Measurements from ENCODE around the gene CNGB1. TPM values are rescaled to one million over a fixed set of nuclear protein-coding genes. Genes with fewer than 3 reads are reported as not detected.

Gene CNGB1
- total and polyA plus RNA-seq, 4 donors = under 0.01 TPM; not detected in 2

DNA sequence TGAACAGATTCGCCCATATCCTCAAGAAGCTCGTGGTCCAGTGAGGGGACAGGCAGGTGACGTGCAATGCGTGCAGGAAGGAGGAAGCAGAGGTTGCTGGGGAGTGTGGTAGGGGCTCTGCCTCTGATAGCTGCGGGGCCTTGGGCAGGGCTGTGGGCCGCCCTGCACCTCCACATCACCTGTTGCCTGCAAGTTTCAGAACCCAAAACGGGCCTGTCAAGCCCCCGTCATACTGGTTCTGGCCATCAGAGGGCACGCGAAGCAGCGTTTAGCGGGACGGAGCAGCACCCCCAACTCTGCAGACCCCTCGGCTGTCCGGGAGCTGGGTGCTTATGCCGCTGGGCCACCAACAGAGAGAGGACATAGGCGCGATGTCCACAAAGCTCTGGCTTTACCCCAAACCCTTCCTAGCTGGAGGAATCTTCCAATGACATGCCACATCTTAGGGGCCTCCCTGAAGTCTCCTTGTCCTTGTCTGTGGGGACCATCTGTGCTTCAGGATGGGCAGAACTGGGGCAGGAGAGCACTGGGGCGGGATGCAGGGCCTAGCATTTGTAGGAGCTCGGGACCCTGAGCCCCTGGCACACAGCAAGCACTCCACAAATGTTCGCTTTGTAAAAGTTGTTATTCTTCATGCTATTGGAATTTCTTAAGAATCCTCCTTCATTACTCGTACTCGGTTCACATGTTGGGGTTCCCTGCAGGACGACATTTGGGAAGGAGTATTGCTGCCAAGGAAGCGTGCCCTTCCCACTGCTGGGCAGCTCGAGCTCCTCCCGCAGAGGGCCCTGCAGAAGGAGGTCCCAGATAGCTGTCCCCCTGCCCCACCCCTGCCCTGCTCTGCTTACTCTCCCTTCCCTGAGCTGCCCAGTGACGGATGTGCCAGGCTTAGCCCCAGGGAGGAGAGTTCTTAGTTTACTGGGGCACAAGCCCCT is 64.3 kb downstream of the CNGB1 start:
- H3K9me3 ChIP-seq (ENCODE audit: control insufficient read depth in 4 of 4, low read length in 3 of 4) = no peaks in the 10 kb centered on the region
- H3K27ac ChIP-seq (ENCODE audit: low read depth in 1 of 2, low read length in 2 of 2) = no peak overlapping the region
- DNase-seq (ENCODE audit: low spot score) = no peak
- WGBS = 55% methylated on average over 28 of the region's 28 CpGs
- no peaks in the 10 kb centered on the region for H3K27me3 ChIP-seq (ENCODE audit: control insufficient read depth in 4 of 4, insufficient read depth in 4 of 4, low read length in 3 of 4)
- H3K4me1 ChIP-seq (ENCODE audit: control insufficient read depth in 4 of 4, insufficient read depth in 4 of 4, low read length in 3 of 4) = no peaks in the 10 kb centered on the region
- TF ChIP-seq, protein P1, sequence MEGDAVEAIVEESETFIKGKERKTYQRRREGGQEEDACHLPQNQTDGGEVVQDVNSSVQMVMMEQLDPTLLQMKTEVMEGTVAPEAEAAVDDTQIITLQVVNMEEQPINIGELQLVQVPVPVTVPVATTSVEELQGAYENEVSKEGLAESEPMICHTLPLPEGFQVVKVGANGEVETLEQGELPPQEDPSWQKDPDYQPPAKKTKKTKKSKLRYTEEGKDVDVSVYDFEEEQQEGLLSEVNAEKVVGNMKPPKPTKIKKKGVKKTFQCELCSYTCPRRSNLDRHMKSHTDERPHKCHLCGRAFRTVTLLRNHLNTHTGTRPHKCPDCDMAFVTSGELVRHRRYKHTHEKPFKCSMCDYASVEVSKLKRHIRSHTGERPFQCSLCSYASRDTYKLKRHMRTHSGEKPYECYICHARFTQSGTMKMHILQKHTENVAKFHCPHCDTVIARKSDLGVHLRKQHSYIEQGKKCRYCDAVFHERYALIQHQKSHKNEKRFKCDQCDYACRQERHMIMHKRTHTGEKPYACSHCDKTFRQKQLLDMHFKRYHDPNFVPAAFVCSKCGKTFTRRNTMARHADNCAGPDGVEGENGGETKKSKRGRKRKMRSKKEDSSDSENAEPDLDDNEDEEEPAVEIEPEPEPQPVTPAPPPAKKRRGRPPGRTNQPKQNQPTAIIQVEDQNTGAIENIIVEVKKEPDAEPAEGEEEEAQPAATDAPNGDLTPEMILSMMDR (IDR thresholded peaks at IDR 0.05; ENCODE audit: low read depth, low read length, missing input control) = peak; percentile 39
- peak in 1 of 2 donors; percentile 66 for TF ChIP-seq RAD21 (IDR thresholded peaks at IDR 0.05)
- TF ChIP-seq TAF1 (conservative IDR thresholded peaks at IDR 0.05) = no peak
- H3K4me3 ChIP-seq (ENCODE audit: low read depth in 1 of 3, low read length in 3 of 3) = no peak overlapping the region
- no peak overlapping the region for H3K9ac ChIP-seq (ENCODE audit: low read depth in 1 of 2, low read length in 2 of 2)
- no peaks in the 10 kb centered on the region for H3K36me3 ChIP-seq (ENCODE audit: control insufficient read depth in 4 of 4, insufficient read depth in 3 of 4, low read depth in 1 of 4, low read length in 3 of 4)

DNA sequence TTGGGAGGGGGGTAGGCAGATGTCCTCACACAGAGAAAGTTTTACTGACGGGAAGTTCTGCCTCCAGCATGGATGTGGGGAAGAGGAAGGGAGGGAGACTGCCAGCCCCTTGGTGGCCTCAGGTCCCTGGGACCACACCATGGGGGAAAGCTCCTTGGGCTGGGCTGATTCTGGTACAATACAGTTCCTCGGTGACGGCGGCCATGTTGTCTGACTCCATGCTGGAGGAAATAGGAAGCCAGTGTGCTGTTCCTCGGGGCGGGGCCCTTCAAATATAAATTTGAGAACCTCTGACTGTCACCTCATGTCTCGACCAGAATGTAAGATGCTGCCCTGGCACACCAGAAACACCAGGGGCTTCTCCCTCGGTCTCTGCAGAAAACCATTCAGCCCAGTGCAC is 66.8 kb downstream of the CNGB1 start:
- Histone ChIP-seq H3K9ac (ENCODE audit: low read depth in 1 of 2, low read length in 2 of 2) (no peak overlapping the region), H3K4me3 (ENCODE audit: low read depth in 1 of 3, low read length in 3 of 3) (no peak overlapping the region), H3K27me3 (ENCODE audit: control insufficient read depth in 4 of 4, insufficient read depth in 4 of 4, low read length in 3 of 4) (no peaks in the 10 kb centered on the region), H3K27ac (ENCODE audit: low read depth in 1 of 2, low read length in 2 of 2) (no peak overlapping the region), H3K36me3 (ENCODE audit: control insufficient read depth in 4 of 4, insufficient read depth in 3 of 4, low read depth in 1 of 4, low read length in 3 of 4) (no peaks in the 10 kb centered on the region), H3K4me1 (ENCODE audit: control insufficient read depth in 4 of 4, insufficient read depth in 4 of 4, low read length in 3 of 4) (peaks cover 0 to 11% (median 6%) of the 10 kb centered on the region in 4 donors), H3K9me3 (ENCODE audit: control insufficient read depth in 4 of 4, low read length in 3 of 4) (no peaks in the 10 kb centered on the region)
- DNase-seq (ENCODE audit: low spot score) = no peak
- TF ChIP-seq HNF4G (IDR thresholded peaks at IDR 0.05) = no peak
- TF ChIP-seq, protein P2, sequence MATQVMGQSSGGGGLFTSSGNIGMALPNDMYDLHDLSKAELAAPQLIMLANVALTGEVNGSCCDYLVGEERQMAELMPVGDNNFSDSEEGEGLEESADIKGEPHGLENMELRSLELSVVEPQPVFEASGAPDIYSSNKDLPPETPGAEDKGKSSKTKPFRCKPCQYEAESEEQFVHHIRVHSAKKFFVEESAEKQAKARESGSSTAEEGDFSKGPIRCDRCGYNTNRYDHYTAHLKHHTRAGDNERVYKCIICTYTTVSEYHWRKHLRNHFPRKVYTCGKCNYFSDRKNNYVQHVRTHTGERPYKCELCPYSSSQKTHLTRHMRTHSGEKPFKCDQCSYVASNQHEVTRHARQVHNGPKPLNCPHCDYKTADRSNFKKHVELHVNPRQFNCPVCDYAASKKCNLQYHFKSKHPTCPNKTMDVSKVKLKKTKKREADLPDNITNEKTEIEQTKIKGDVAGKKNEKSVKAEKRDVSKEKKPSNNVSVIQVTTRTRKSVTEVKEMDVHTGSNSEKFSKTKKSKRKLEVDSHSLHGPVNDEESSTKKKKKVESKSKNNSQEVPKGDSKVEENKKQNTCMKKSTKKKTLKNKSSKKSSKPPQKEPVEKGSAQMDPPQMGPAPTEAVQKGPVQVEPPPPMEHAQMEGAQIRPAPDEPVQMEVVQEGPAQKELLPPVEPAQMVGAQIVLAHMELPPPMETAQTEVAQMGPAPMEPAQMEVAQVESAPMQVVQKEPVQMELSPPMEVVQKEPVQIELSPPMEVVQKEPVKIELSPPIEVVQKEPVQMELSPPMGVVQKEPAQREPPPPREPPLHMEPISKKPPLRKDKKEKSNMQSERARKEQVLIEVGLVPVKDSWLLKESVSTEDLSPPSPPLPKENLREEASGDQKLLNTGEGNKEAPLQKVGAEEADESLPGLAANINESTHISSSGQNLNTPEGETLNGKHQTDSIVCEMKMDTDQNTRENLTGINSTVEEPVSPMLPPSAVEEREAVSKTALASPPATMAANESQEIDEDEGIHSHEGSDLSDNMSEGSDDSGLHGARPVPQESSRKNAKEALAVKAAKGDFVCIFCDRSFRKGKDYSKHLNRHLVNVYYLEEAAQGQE (IDR thresholded peaks at IDR 0.05) = no peak
- TF ChIP-seq RXRA (IDR thresholded peaks at IDR 0.05) = no peak
- no peak for TF ChIP-seq YY1 (IDR thresholded peaks at IDR 0.05)
- no peak for TF ChIP-seq EGR1 (IDR thresholded peaks at IDR 0.05; ENCODE audit: low read depth in 2 of 2)
- no peak for TF ChIP-seq HNF4A (conservative IDR thresholded peaks at IDR 0.05)
- TF ChIP-seq, protein P1 (IDR thresholded peaks at IDR 0.05; ENCODE audit: low read depth, low read length, missing input control) = no peak
- no peak for TF ChIP-seq JUND (IDR thresholded peaks at IDR 0.05)
- no peak for TF ChIP-seq FOXA1 (IDR thresholded peaks at IDR 0.05)
- TF ChIP-seq, protein P3, sequence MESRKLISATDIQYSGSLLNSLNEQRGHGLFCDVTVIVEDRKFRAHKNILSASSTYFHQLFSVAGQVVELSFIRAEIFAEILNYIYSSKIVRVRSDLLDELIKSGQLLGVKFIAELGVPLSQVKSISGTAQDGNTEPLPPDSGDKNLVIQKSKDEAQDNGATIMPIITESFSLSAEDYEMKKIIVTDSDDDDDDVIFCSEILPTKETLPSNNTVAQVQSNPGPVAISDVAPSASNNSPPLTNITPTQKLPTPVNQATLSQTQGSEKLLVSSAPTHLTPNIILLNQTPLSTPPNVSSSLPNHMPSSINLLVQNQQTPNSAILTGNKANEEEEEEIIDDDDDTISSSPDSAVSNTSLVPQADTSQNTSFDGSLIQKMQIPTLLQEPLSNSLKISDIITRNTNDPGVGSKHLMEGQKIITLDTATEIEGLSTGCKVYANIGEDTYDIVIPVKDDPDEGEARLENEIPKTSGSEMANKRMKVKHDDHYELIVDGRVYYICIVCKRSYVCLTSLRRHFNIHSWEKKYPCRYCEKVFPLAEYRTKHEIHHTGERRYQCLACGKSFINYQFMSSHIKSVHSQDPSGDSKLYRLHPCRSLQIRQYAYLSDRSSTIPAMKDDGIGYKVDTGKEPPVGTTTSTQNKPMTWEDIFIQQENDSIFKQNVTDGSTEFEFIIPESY (IDR thresholded peaks at IDR 0.05) = no peak
- TF ChIP-seq, protein P4, sequence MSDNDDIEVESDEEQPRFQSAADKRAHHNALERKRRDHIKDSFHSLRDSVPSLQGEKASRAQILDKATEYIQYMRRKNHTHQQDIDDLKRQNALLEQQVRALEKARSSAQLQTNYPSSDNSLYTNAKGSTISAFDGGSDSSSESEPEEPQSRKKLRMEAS (IDR thresholded peaks at IDR 0.05) = no peak
- TF ChIP-seq, protein P5, sequence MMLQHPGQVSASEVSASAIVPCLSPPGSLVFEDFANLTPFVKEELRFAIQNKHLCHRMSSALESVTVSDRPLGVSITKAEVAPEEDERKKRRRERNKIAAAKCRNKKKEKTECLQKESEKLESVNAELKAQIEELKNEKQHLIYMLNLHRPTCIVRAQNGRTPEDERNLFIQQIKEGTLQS (IDR thresholded peaks at IDR 0.05) = no peak
- TF ChIP-seq SP1 (IDR thresholded peaks at IDR 0.05) = no peak
- TF ChIP-seq TAF1 (conservative IDR thresholded peaks at IDR 0.05) = no peak
- TF ChIP-seq RAD21 (IDR thresholded peaks at IDR 0.05) = no peak
- TF ChIP-seq NR2F2 (IDR thresholded peaks at IDR 0.05) = no peak
- no peak for TF ChIP-seq FOXA2 (IDR thresholded peaks at IDR 0.05)
- TF ChIP-seq GABPA (IDR thresholded peaks at IDR 0.05 in 1 of 2, conservative IDR thresholded peaks at IDR 0.05 in 1 of 2) = no peak
- WGBS = 77% methylated on average over 8 of the region's 8 CpGs

Measured in liver (tissue), 9 donors.